K562 (cell line): ENCODE measurements around the gene ESPN. TPM values are rescaled to one million over a fixed set of nuclear protein-coding genes. Genes with fewer than 3 reads are reported as not detected.

Experiments
- ARNT ChIP-seq, 2 experiments: fragments of 450-650 bp; IDR thresholded peaks; 2 replicates each; pipeline ENCODE4 v1.6.1; 2016; ENCODE audit warnings: mild to moderate bottlenecking in 1 of 2
- EHMT2 ChIP-seq: fragments of 450-650 bp; IDR thresholded peaks from 2 replicates; pipeline ENCODE4 v1.6.1; 2018; ENCODE audit warnings: antibody characterized with exemption
- ELF4 ChIP-seq: fragments of 450-650 bp; formaldehyde crosslinking; IDR thresholded peaks from 2 replicates; pipeline ENCODE4 v1.4.0; 2022; ENCODE audit warnings: missing genetic modification characterization
- HDAC2 ChIP-seq: fragments of 450-650 bp; IDR thresholded peaks from 2 replicates; pipeline ENCODE4 v1.6.1; 2016; ENCODE audit warnings: mild to moderate bottlenecking
- KDM1A ChIP-seq, 2 experiments: fragments of 450-650 bp; IDR thresholded peaks; 2 replicates each; pipeline ENCODE4 v1.6.1; 2016; ENCODE audit warnings: mild to moderate bottlenecking in 2 of 2
- SP1 ChIP-seq: sonication (generic); formaldehyde crosslinking; IDR thresholded peaks from 2 replicates; pipeline ENCODE4 v1.8.1; 2022; ENCODE audit warnings: mild to moderate bottlenecking, missing genetic modification reagents
- SPI1 ChIP-seq: IDR thresholded peaks from 2 replicates; pipeline ENCODE4 v1.6.1; 2011; ENCODE audit warnings: low read depth, low read length, control low read depth, borderline replicate concordance
- TAL1 ChIP-seq: fragments of 450-650 bp; IDR thresholded peaks from 2 replicates; pipeline ENCODE4 v1.6.1; 2016; ENCODE audit warnings: mild to moderate bottlenecking
- TBL1XR1 ChIP-seq, 2 experiments: IDR thresholded peaks; 2 replicates each; pipeline ENCODE4 v1.6.1; 2012; ENCODE audit warnings: improper control_type of control experiment in 2 of 2, low read length in 2 of 2, mild to moderate bottlenecking in 1 of 2
- TSHZ1 ChIP-seq: fragments of 250-450 bp; sonication (Bioruptor Pico); IDR thresholded peaks from 2 replicates; pipeline ENCODE4 v1.4.0; 2020; ENCODE audit warnings: mild to moderate bottlenecking, moderate library complexity
- ZNF124 ChIP-seq: sonication (generic); formaldehyde crosslinking; IDR thresholded peaks from 2 replicates; pipeline ENCODE4 v1.8.1; 2022; ENCODE audit warnings: missing genetic modification reagents
- ZNF143 ChIP-seq: sonication (generic); formaldehyde crosslinking; IDR thresholded peaks from 2 replicates; pipeline ENCODE4 v1.9.0; 2022; ENCODE audit warnings: mild to moderate bottlenecking, missing genetic modification reagents
- ZNF507 ChIP-seq: conservative IDR thresholded peaks from 2 replicates; pipeline ENCODE4 v1.6.1; 2017; ENCODE audit warnings: missing genetic modification characterization, missing compliant biosample characterization
- polyA plus RNA-seq, 8 experiments: library from polyadenylated mRNA; depleted of rRNA in 4 of 8; stranded (reverse) in 5 of 8; unstranded in 3 of 8; fragments of >200 nt; fragmentation: Nextera tagmentation in 2 of 8; fragmentation: Illumina TruSeq in 1 of 8; extraction: Ambion mirVana in 2 of 8; extraction: Trizol in 1 of 8; gene quantifications; 2 replicates each; pipeline versions ENCODE4 v1.2.1 to v1.2.3, GENCODE V29; 2011 to 2014; ENCODE audit warnings: inconsistent platforms in 1 of 8, missing spikeins in 1 of 8
- total RNA-seq, 7 experiments: library from RNA; depleted of rRNA in 6 of 7; stranded (reverse); fragments of >200 nt in 6 of 7; fragmentation: Illumina TruSeq in 2 of 7; extraction: Trizol in 2 of 7; gene quantifications; 2 replicates each; pipeline versions ENCODE4 v1.2.1 to v1.2.3, GENCODE V29; 2011 to 2021; ENCODE audit warnings: low replicate concordance in 1 of 7
- TF ChIP-seq, protein P1 (sequence below): fragments of 450-650 bp; formaldehyde crosslinking; IDR thresholded peaks from 2 replicates; pipeline ENCODE4 v1.4.0; 2020; ENCODE audit warnings: mild to moderate bottlenecking, moderate library complexity
- TF ChIP-seq, protein P2 (sequence below), 2 experiments: fragments of 450-650 bp in 1 of 2; sonication (generic) in 1 of 2; formaldehyde crosslinking in 1 of 2; IDR thresholded peaks; 2 replicates each; pipeline versions ENCODE4 v1.7.1 to v1.9.0; 2016 to 2022; ENCODE audit warnings: inconsistent platforms in 1 of 2, mild to moderate bottlenecking in 1 of 2, missing genetic modification reagents in 1 of 2

The ESPN gene
- total and polyA plus RNA-seq, 9 of the 15 experiments (the other 6 are each of a cell fraction or from before 2014, with no cell fraction given) = 0.07 to 1.2 (median 0.45) TPM; not detected in 3

GRCh38 chr1:6501279-6501813, 76.8 kb downstream of the ESPN start (continued):
- TF ChIP-seq TSHZ1 (CRISPR knock-in tag) (no peak), SP1 (CRISPR knock-in tag) (0 out of 2 replicates have a peak, but pooled peaks have one; percentile 26), ARNT (IDR thresholded peaks at IDR 0.05) (no peak), ELF4 (CRISPR knock-in tag) (no peak), SPI1 (no peak), ZNF507 (tag) (no peak), EHMT2 (no peak), ZNF124 (CRISPR knock-in tag) (no peak), TBL1XR1 (IDR thresholded peaks at IDR 0.05; ENCODE audit: low read length in 2 of 2) (no peak), ZNF143 (CRISPR knock-in tag) (no peak), HDAC2 (peak; percentile 92), TAL1 (no peak), KDM1A (IDR thresholded peaks at IDR 0.05) (peak; percentile 85 to 90)
- TF ChIP-seq, protein P1, sequence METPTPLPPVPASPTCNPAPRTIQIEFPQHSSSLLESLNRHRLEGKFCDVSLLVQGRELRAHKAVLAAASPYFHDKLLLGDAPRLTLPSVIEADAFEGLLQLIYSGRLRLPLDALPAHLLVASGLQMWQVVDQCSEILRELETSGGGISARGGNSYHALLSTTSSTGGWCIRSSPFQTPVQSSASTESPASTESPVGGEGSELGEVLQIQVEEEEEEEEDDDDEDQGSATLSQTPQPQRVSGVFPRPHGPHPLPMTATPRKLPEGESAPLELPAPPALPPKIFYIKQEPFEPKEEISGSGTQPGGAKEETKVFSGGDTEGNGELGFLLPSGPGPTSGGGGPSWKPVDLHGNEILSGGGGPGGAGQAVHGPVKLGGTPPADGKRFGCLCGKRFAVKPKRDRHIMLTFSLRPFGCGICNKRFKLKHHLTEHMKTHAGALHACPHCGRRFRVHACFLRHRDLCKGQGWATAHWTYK (CRISPR knock-in tag) = no peak
- TF ChIP-seq, protein P2, sequence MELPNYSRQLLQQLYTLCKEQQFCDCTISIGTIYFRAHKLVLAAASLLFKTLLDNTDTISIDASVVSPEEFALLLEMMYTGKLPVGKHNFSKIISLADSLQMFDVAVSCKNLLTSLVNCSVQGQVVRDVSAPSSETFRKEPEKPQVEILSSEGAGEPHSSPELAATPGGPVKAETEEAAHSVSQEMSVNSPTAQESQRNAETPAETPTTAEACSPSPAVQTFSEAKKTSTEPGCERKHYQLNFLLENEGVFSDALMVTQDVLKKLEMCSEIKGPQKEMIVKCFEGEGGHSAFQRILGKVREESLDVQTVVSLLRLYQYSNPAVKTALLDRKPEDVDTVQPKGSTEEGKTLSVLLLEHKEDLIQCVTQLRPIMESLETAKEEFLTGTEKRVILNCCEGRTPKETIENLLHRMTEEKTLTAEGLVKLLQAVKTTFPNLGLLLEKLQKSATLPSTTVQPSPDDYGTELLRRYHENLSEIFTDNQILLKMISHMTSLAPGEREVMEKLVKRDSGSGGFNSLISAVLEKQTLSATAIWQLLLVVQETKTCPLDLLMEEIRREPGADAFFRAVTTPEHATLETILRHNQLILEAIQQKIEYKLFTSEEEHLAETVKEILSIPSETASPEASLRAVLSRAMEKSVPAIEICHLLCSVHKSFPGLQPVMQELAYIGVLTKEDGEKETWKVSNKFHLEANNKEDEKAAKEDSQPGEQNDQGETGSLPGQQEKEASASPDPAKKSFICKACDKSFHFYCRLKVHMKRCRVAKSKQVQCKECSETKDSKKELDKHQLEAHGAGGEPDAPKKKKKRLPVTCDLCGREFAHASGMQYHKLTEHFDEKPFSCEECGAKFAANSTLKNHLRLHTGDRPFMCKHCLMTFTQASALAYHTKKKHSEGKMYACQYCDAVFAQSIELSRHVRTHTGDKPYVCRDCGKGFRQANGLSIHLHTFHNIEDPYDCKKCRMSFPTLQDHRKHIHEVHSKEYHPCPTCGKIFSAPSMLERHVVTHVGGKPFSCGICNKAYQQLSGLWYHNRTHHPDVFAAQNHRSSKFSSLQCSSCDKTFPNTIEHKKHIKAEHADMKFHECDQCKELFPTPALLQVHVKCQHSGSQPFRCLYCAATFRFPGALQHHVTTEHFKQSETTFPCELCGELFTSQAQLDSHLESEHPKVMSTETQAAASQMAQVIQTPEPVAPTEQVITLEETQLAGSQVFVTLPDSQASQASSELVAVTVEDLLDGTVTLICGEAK (IDR thresholded peaks at IDR 0.05) = no peak
- TF ChIP-seq, protein P2 (CRISPR knock-in tag; IDR thresholded peaks at IDR 0.05) = no peak
